ENCODE results near the gene TVP23A. TPM values are rescaled to one million over a fixed set of nuclear protein-coding genes. Genes with fewer than 3 reads are reported as not detected.
"Not testable (repeated sequence)": the region's sequence is repeated elsewhere in the genome, so short reads cannot be mapped to it uniquely, and the experiment has no call there.

TVP23A gene
- total RNA-seq, 6 experiments from 2014 or later: 0.06 to 0.22 (median 0.13) TPM; not detected in 1

GRCh38 chr16:10780628-10781027 lies 38.0 kb downstream of the TVP23A start:
- H3K4me1 ChIP-seq: no peaks in the 10 kb centered on the region
- no peak overlapping the region for H3K4me3 ChIP-seq
- no peak for ATAC-seq
- H3K27me3 ChIP-seq: no peaks in the 10 kb centered on the region
- no peak for DNase-seq
- TF ChIP-seq POLR2A (IDR thresholded peaks at IDR 0.05) (no peak), CTCF (IDR thresholded peaks at IDR 0.05) (no peak)
- no peaks in the 10 kb centered on the region for H3K36me3 ChIP-seq
- 87% methylated on average over 3 of the region's 4 CpGs for WGBS (ENCODE audit: insufficient coverage, low coverage, low lambda C conversion rate, missing lambda C conversion rate)
- no peak overlapping the region for H3K27ac ChIP-seq
- H3K9me3 ChIP-seq: no peaks in the 10 kb centered on the region
- intact Hi-C loops (cut with DNase I): no loop called here

GRCh38 chr16:10779908-10780307 lies 38.7 kb downstream of the TVP23A start:
- H3K27me3 ChIP-seq; DNase-seq; H3K4me1 ChIP-seq; ATAC-seq; H3K4me3 ChIP-seq; H3K9me3 ChIP-seq; H3K27ac ChIP-seq; H3K36me3 ChIP-seq; intact Hi-C loops (cut with DNase I): not testable (repeated sequence)
- 91% methylated on average over 6 of the region's 6 CpGs for WGBS (ENCODE audit: insufficient coverage, low coverage, low lambda C conversion rate, missing lambda C conversion rate)

- DNase-seq: no peak
- no peaks in the 10 kb centered on the region for H3K27me3 ChIP-seq
- intact Hi-C loops (cut with DNase I): no loop called here
- H3K4me1 ChIP-seq: no peaks in the 10 kb centered on the region
- no peak overlapping the region for H3K4me3 ChIP-seq
- H3K27ac ChIP-seq: no peak overlapping the region
- 87% methylated on average over 5 of the region's 12 CpGs for WGBS (ENCODE audit: insufficient coverage, low coverage, low lambda C conversion rate, missing lambda C conversion rate)
- TF ChIP-seq POLR2A (IDR thresholded peaks at IDR 0.05): no peak
- TF ChIP-seq CTCF (IDR thresholded peaks at IDR 0.05): no peak
- ATAC-seq: no peak
- no peaks in the 10 kb centered on the region for H3K9me3 ChIP-seq
- H3K36me3 ChIP-seq: no peaks in the 10 kb centered on the region
These were observed 41.2 kb downstream of the TVP23A start for GRCh38 chr16:10777356-10777755.

GRCh38 chr16:10776923-10777322 lies 41.7 kb downstream of the TVP23A start:
- H3K9me3 ChIP-seq; H3K27me3 ChIP-seq; H3K4me3 ChIP-seq; H3K27ac ChIP-seq; H3K36me3 ChIP-seq; H3K4me1 ChIP-seq; DNase-seq; intact Hi-C loops (cut with DNase I); ATAC-seq: not testable (repeated sequence)
- WGBS (ENCODE audit: insufficient coverage, low coverage, low lambda C conversion rate, missing lambda C conversion rate): 76% methylated on average over 6 of the region's 6 CpGs

GRCh38 chr16:10776280-10776679 lies 42.3 kb downstream of the TVP23A start:
- H3K4me3 ChIP-seq: no peak overlapping the region
- no peaks in the 10 kb centered on the region for H3K4me1 ChIP-seq
- no peaks in the 10 kb centered on the region for H3K36me3 ChIP-seq
- 51% methylated on average over 4 of the region's 4 CpGs for WGBS (ENCODE audit: insufficient coverage, low coverage, low lambda C conversion rate, missing lambda C conversion rate)
- no peak overlapping the region for H3K27ac ChIP-seq
- ATAC-seq (no peak), DNase-seq (no peak)
- intact Hi-C loops (cut with DNase I): no loop called here
- H3K27me3 ChIP-seq: no peaks in the 10 kb centered on the region
- H3K9me3 ChIP-seq: no peaks in the 10 kb centered on the region
- TF ChIP-seq CTCF (IDR thresholded peaks at IDR 0.05): no peak
- no peak for TF ChIP-seq POLR2A (IDR thresholded peaks at IDR 0.05)

- no peak overlapping the region for H3K4me3 ChIP-seq
- no peaks in the 10 kb centered on the region for H3K4me1 ChIP-seq
- no peaks in the 10 kb centered on the region for H3K36me3 ChIP-seq
- no peak overlapping the region for H3K27ac ChIP-seq
- H3K27me3 ChIP-seq: no peaks in the 10 kb centered on the region
- ATAC-seq: peak in 1 of 4 donors; percentile 19
- intact Hi-C loops (cut with DNase I): no loop called here
- H3K9me3 ChIP-seq: no peaks in the 10 kb centered on the region
- DNase-seq: no peak
- TF ChIP-seq POLR2A (IDR thresholded peaks at IDR 0.05): no peak
- TF ChIP-seq CTCF (IDR thresholded peaks at IDR 0.05): no peak
- WGBS (ENCODE audit: insufficient coverage, low coverage, low lambda C conversion rate, missing lambda C conversion rate): 30% methylated on average over 1 of the region's 1 CpG
These were observed 47.7 kb downstream of the TVP23A start for GRCh38 chr16:10770907-10771306.

All from right lobe of liver (tissue), 6 donors.